ENCODE results near the gene KCNK3. TPM values are rescaled to one million over a fixed set of nuclear protein-coding genes. Genes with fewer than 3 reads are reported as not detected.
A peak's percentile ranks its signal among the peaks of the same experiment; 100 is the strongest.

The KCNK3 gene
- total RNA-seq, 1 experiment from 2014 or later, result 0.09 TPM

- peaks cover 19 to 29% of the 10 kb centered on the region in 2 experiments for H3K4me1 Mint-ChIP-seq
- Histone ChIP-seq H3T11ph (ENCODE audit: low read length) (no peak overlapping the region), H3K56ac (ENCODE audit: insufficient read length, low read depth, low read length) (no peak overlapping the region), H3K4me2 (ENCODE audit: insufficient read depth, insufficient read length, low read length) (no peak overlapping the region), H4K20me1 (ENCODE audit: control insufficient read depth, insufficient read depth, insufficient read length) (no peaks in the 10 kb centered on the region), H3K79me2 (ENCODE audit: insufficient read depth, low read length) (no peaks in the 10 kb centered on the region), H3K18ac (ENCODE audit: insufficient read length, low read depth, low read length) (no peak overlapping the region), H3K4me1 (ENCODE audit: insufficient read depth, low read length) (peaks cover 3% of the 10 kb centered on the region; the same call in 1 of the 2 replicates), H3K23me2 (ENCODE audit: insufficient read length, low read depth, low read length, poor library complexity, severe bottlenecking) (no peaks in the 10 kb centered on the region), H3K9ac (ENCODE audit: extremely low read depth, insufficient read length, low read length) (no peak overlapping the region), H3K23ac (ENCODE audit: insufficient read length, low read depth, low read length) (no peak overlapping the region), H4K8ac (replicated peaks; ENCODE audit: insufficient read length, low read depth, low read length) (no peak overlapping the region), H3K27ac (ENCODE audit: insufficient read length, low read depth, low read length) (no peak overlapping the region), H4K5ac (ENCODE audit: insufficient read length, low read depth, low read length) (no peak overlapping the region), H3K79me1 (ENCODE audit: insufficient read depth, low read depth, low read length, poor library complexity, severe bottlenecking) (no peaks in the 10 kb centered on the region), H3K9me3 (ENCODE audit: control insufficient read depth, low read depth, low read length) (no peaks in the 10 kb centered on the region), H3K14ac (ENCODE audit: insufficient read depth, low read length) (no peak overlapping the region), H2BK5ac (ENCODE audit: insufficient read length, low read length) (no peak overlapping the region), H3K27me3 (ENCODE audit: insufficient read depth, low read length) (no peaks in the 10 kb centered on the region), H2AK5ac (ENCODE audit: insufficient read length, low read length) (no peak overlapping the region), H3K4ac (ENCODE audit: low read depth, low read length) (no peak overlapping the region), H2BK12ac (ENCODE audit: insufficient read length, low read depth, low read length) (no peak overlapping the region), H4K91ac (ENCODE audit: insufficient read length, low read depth, low read length) (no peak overlapping the region), H2BK120ac (ENCODE audit: low read depth, low read length, poor library complexity, severe bottlenecking) (no peak overlapping the region), H2BK15ac (ENCODE audit: low read depth, low read length) (no peak overlapping the region), H2BK20ac (ENCODE audit: low read depth, low read length, poor library complexity, severe bottlenecking) (no peak overlapping the region), H2AFZ (ENCODE audit: low read length) (no peak overlapping the region)
- no peaks in the 10 kb centered on the region for H3K36me3 Mint-ChIP-seq (ENCODE audit: insufficient read depth in 1 of 3, low read depth in 3 of 3)
- no peak overlapping the region for H3K4me3 Mint-ChIP-seq
- H3K9me3 Mint-ChIP-seq, result peaks cover 0 to 3% of the 10 kb centered on the region in 2 experiments; a peak in 2 of 5 replicates
- H3K27me3 Mint-ChIP-seq (ENCODE audit: low read depth), result peaks cover 28% of the 10 kb centered on the region
- no peak overlapping the region for H3K27ac Mint-ChIP-seq
- peak; percentile 25 for DNase-seq
- WGBS (ENCODE audit: extremely low coverage, insufficient read length, low lambda C conversion rate), result no CpG with 5 or more reads among the region's 13 CpGs
- TF ChIP-seq CTCF (conservative IDR thresholded peaks at IDR 0.05), result no peak
Observed at GRCh38 chr2:26653207-26654060, 39.1 kb upstream of the KCNK3 start.

Measured in H9 (cell line).